ENCODE data around the gene PDGFD.

Gene PDGFD

GRCh38 chr11:103946793-103947545, 217.0 kb downstream of the PDGFD start:
- no peak for DNase-seq

GRCh38 chr11:103944251-103944940, 219.6 kb downstream of the PDGFD start:
- DNase-seq, result no peak

- no peak for DNase-seq
These were observed 221.3 kb downstream of the PDGFD start for GRCh38 chr11:103942646-103943045.

- no peak for DNase-seq
These were observed 223.4 kb downstream of the PDGFD start for GRCh38 chr11:103940551-103940950.

- no peak for DNase-seq
These were observed 224.3 kb downstream of the PDGFD start for GRCh38 chr11:103939694-103940093.

GRCh38 chr11:103936059-103936458, 227.9 kb downstream of the PDGFD start:
- DNase-seq, result no peak

GRCh38 chr11:103935219-103935618, 228.7 kb downstream of the PDGFD start:
- no peak for DNase-seq

GRCh38 chr11:103929170-103929903, 234.6 kb downstream of the PDGFD start:
- DNase-seq, result no peak

- no peak for DNase-seq
These were observed 235.2 kb downstream of the PDGFD start for GRCh38 chr11:103928802-103929161.

GRCh38 chr11:103928040-103928801, 235.7 kb downstream of the PDGFD start:
- DNase-seq, result no peak

GRCh38 chr11:103927535-103927934, 236.4 kb downstream of the PDGFD start:
- no peak for DNase-seq

GRCh38 chr11:103926990-103927389, 237.0 kb downstream of the PDGFD start:
- DNase-seq, result no peak

GRCh38 chr11:103924166-103925013, 239.6 kb downstream of the PDGFD start:
- no peak for DNase-seq

GRCh38 chr11:103923451-103923931, 240.5 kb downstream of the PDGFD start:
- DNase-seq, result no peak

GRCh38 chr11:103920933-103921332, 243.0 kb downstream of the PDGFD start:
- no peak for DNase-seq

GRCh38 chr11:103920449-103920848, 243.5 kb downstream of the PDGFD start:
- DNase-seq, result no peak

GRCh38 chr11:103910721-103911120, 253.2 kb downstream of the PDGFD start:
- DNase-seq, result no peak

GRCh38 chr11:103907548-103908455, 256.1 kb downstream of the PDGFD start:
- DNase-seq, result no peak

- DNase-seq, result no peak
These were observed 256.8 kb downstream of the PDGFD start for GRCh38 chr11:103907136-103907535.

GRCh38 chr11:103906291-103906867, 257.6 kb downstream of the PDGFD start:
- DNase-seq, result no peak

GRCh38 chr11:103904324-103904667, 259.7 kb downstream of the PDGFD start:
- DNase-seq, result no peak
